GM23248 (cell line): ENCODE data around the gene MAP3K21. TPM values are rescaled to one million over a fixed set of nuclear protein-coding genes. Genes with fewer than 3 reads are reported as not detected.

Experiments used
- DNase-seq: peaks from one replicate; pipeline ENCODE4 v3.0.0-alpha.2; 2015
- H2AFZ ChIP-seq: fragments of 200-600 bp; sonication (generic); 2 replicates; pipeline ENCODE4 v1.6.1; 2016; ENCODE audit warnings: antibody characterized with exemption
- H3F3A ChIP-seq: fragments of 200-600 bp; sonication (generic); 2 replicates; pipeline ENCODE4 v1.6.1; 2016; ENCODE audit warnings: mild to moderate bottlenecking, antibody characterized with exemption, mixed run types; ENCODE audit not compliant: insufficient read depth
- H3K27ac ChIP-seq: fragments of 200-600 bp; sonication (generic); 2 replicates; pipeline ENCODE4 v1.5.1; 2016; ENCODE audit warnings: mild to moderate bottlenecking
- H3K27me3 ChIP-seq: fragments of 200-600 bp; sonication (generic); replicated peaks from 2 replicates; pipeline ENCODE4 v1.6.1; 2016; ENCODE audit warnings: mild to moderate bottlenecking; ENCODE audit not compliant: insufficient read depth
- H3K36me3 ChIP-seq: fragments of 200-600 bp; sonication (generic); 2 replicates; pipeline ENCODE4 v1.6.1; 2016; ENCODE audit warnings: low read depth, mild to moderate bottlenecking
- H3K4me1 ChIP-seq: fragments of 200-600 bp; sonication (generic); 2 replicates; pipeline ENCODE4 v1.6.1; 2016; ENCODE audit warnings: mild to moderate bottlenecking; ENCODE audit not compliant: insufficient read depth
- H3K4me2 ChIP-seq: fragments of 200-600 bp; sonication (generic); one replicate; pipeline ENCODE4 v1.6.1; 2016; ENCODE audit warnings: mild to moderate bottlenecking; ENCODE audit not compliant: unreplicated experiment
- H3K4me3 ChIP-seq: fragments of 200-600 bp; sonication (generic); 2 replicates; pipeline ENCODE4 v1.5.1; 2016; ENCODE audit warnings: mild to moderate bottlenecking
- H3K79me2 ChIP-seq: fragments of 200-600 bp; sonication (generic); 2 replicates; pipeline ENCODE4 v1.6.1; 2016; ENCODE audit warnings: mild to moderate bottlenecking; ENCODE audit not compliant: insufficient read depth
- H3K9ac ChIP-seq: fragments of 200-600 bp; sonication (generic); 2 replicates; pipeline ENCODE4 v1.6.1; 2016; ENCODE audit warnings: mild to moderate bottlenecking
- H3K9me2 ChIP-seq: fragments of 200-600 bp; sonication (generic); 2 replicates; pipeline ENCODE4 v1.6.1; 2016; ENCODE audit warnings: mixed run types, mild to moderate bottlenecking, moderate library complexity; ENCODE audit not compliant: insufficient read depth
- H3K9me3 ChIP-seq: fragments of 200-600 bp; sonication (generic); one replicate; pipeline ENCODE4 v1.6.1; 2017; ENCODE audit warnings: low read depth
- H4K20me1 ChIP-seq: fragments of 200-600 bp; sonication (generic); 2 replicates; pipeline ENCODE4 v1.6.0; 2016; ENCODE audit not compliant: insufficient read depth
- EZH2 ChIP-seq: fragments of 200-600 bp; sonication (generic); IDR thresholded peaks from 2 replicates; pipeline ENCODE4 v1.6.1; 2018; ENCODE audit warnings: antibody characterized with exemption, mild to moderate bottlenecking; ENCODE audit not compliant: insufficient read depth, poor library complexity, severe bottlenecking
- EZH2phosphoT487 ChIP-seq: fragments of 200-600 bp; sonication (generic); IDR thresholded peaks from 2 replicates; pipeline ENCODE4 v1.6.1; 2018; ENCODE audit warnings: antibody characterized with exemption, moderate library complexity, mild to moderate bottlenecking, low read depth; ENCODE audit not compliant: insufficient read depth
- WGBS, 2 experiments: methylation state at CpG; one replicate each; pipeline ENCODE4 v1.1.6; 2015 to 2017; ENCODE audit warnings: low lambda C conversion rate in 2 of 2, low coverage in 1 of 2; ENCODE audit errors: missing lambda C conversion rate in 2 of 2; 5-methylcytosine and 5-hydroxymethylcytosine counted together
- in situ Hi-C: fragments of 300-500 bp; cut with MboI; formaldehyde crosslinking; loops from 2 replicates; pipeline ENCODE4 v1.15.0; 2020
- polyA plus RNA-seq: library from polyadenylated mRNA; unstranded; fragments of >200 nt; fragmentation: Nextera tagmentation; extraction: Ambion mirVana; gene quantifications from 2 replicates; pipeline ENCODE4 v1.2.1, GENCODE V29; 2016
- total RNA-seq: library from RNA; depleted of rRNA; stranded (reverse); fragments of >200 nt; shearing (Covaris generic); gene quantifications from 2 replicates; pipeline ENCODE4 v1.2.3, GENCODE V29; 2014

MAP3K21 gene
- total and polyA plus RNA-seq, 2 experiments from 2014 or later: 0.03 TPM; not detected in 1

DNA sequence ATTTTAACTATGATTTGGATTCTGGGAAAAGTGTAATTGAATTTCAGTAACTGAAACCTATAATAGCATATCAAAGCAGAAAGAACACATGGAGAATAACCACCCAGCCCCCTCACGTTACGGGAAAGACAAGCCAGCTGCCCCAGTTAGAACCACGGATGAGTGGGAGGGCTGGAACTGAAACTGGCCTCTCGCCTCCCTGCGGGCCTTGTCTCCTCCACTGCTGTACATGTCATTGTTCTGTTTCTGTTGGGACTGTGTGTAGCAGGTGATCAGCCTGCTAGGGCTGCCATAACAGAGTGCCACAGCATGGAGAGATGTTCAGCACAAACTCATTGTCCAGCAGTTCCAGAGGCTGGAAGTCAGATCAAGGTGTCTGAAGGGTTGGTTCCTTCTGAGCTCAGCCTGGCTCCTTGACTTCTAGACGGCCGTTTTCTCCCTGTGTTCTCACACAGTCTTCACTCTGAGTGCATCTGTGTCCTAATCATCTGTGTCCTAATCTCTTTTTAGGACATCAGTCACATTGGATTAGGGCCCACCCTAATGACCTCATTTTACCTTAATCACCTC lies 52.4 kb downstream of the MAP3K21 start:
- Histone ChIP-seq H3K4me3 (no peak overlapping the region), H3K27me3 (no peaks in the 10 kb centered on the region), H3K79me2 (no peaks in the 10 kb centered on the region), H3F3A (no peaks in the 10 kb centered on the region), H3K36me3 (no peaks in the 10 kb centered on the region), H3K9me3 (no peaks in the 10 kb centered on the region), H2AFZ (no peak overlapping the region), H3K9ac (no peak overlapping the region), H3K9me2 (no peaks in the 10 kb centered on the region), H3K4me2 (no peak overlapping the region), H3K4me1 (no peaks in the 10 kb centered on the region), H3K27ac (no peak overlapping the region), H4K20me1 (no peaks in the 10 kb centered on the region)
- TF ChIP-seq EZH2: no peak
- no peak for TF ChIP-seq EZH2phosphoT487
- no peak for DNase-seq
- in situ Hi-C loops: no loop called here
- 80 to 81% methylated on average over 7 of the region's 7 CpGs for WGBS, 2 experiments

DNA sequence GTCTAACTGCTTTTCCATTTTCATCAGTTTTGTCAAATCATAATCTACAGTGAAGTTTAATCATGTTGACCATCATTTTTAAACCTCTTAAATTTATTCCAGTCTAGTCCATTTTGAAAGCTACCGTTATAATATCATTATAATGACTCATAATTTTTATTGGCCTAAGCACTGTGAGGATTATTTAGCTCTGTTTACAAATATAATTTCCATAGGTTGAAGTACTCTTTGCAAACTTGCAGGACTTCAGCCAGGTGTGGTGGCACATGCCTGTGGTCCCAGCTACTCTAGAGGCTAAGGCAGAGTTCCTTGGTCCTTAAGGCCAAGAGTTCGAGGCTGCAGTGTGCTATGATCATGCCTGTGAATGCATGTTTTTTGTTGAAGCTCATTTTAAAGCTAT lies 54.3 kb downstream of the MAP3K21 start:
- Histone ChIP-seq H3K9ac (no peak overlapping the region), H3K79me2 (no peaks in the 10 kb centered on the region), H3K4me2 (no peak overlapping the region), H3K4me3 (no peak overlapping the region), H3K4me1 (no peaks in the 10 kb centered on the region), H3K9me3 (no peaks in the 10 kb centered on the region), H2AFZ (no peak overlapping the region), H3K9me2 (no peaks in the 10 kb centered on the region), H3K36me3 (no peaks in the 10 kb centered on the region), H4K20me1 (no peaks in the 10 kb centered on the region), H3F3A (no peaks in the 10 kb centered on the region), H3K27ac (no peak overlapping the region), H3K27me3 (no peaks in the 10 kb centered on the region)
- 27 to 36% methylated on average over 2 of the region's 2 CpGs for WGBS, 2 experiments
- DNase-seq: no peak
- TF ChIP-seq EZH2phosphoT487 (no peak), EZH2 (no peak)
- in situ Hi-C loops: no loop called here

DNA sequence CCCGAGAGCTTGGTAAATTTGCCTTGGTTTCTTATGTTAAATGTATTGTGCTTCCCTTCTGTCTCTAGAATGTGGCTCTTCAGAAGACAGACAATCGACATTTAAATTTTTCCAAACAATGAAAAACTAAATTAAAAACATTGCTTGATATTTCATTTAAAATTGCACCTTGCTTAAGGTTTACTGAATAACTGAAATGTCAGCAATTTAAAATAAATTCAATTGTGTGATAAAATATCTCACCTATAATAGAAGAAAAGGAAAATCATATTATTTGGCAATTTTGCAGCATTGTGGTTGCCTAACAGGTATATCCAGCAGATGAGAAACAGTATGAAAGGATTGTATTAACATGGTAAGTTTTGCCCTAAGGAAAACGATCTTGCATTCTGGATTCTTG lies 56.5 kb downstream of the MAP3K21 start:
- H4K20me1 ChIP-seq: no peaks in the 10 kb centered on the region
- H3F3A ChIP-seq: no peaks in the 10 kb centered on the region
- WGBS, 2 experiments: 46 to 48% methylated on average over 3 of the region's 3 CpGs
- no peaks in the 10 kb centered on the region for H3K9me3 ChIP-seq
- H3K27me3 ChIP-seq: no peaks in the 10 kb centered on the region
- H3K9ac ChIP-seq: no peak overlapping the region
- no peak overlapping the region for H2AFZ ChIP-seq
- TF ChIP-seq EZH2 (no peak), EZH2phosphoT487 (no peak)
- H3K4me2 ChIP-seq: no peak overlapping the region
- H3K4me1 ChIP-seq: no peaks in the 10 kb centered on the region
- H3K9me2 ChIP-seq: no peaks in the 10 kb centered on the region
- no peak overlapping the region for H3K4me3 ChIP-seq
- no peaks in the 10 kb centered on the region for H3K79me2 ChIP-seq
- no peaks in the 10 kb centered on the region for H3K36me3 ChIP-seq
- no peak overlapping the region for H3K27ac ChIP-seq
- in situ Hi-C loops: no loop called here
- no peak for DNase-seq

DNA sequence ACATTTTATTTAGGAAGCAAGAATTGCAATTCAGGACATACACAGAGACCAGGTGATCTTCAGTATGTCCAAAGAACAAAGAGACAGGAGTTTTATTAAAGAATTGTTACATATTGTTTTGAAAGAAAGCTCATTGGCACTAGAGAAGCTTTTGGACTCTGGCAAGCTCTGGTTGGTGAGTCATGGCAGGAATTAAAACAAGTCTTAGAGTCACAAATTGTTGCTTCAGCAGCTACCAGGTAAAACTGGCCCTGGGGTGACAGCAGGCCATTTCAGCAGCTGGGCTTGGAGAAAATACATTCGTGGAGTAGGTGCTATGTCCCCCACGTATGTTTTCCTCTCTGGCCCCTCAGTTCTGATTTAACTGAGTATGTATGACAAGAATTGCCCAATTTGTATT lies 58.8 kb downstream of the MAP3K21 start:
- Histone ChIP-seq H3K36me3 (no peaks in the 10 kb centered on the region), H3K79me2 (no peaks in the 10 kb centered on the region), H3K27me3 (peaks cover 3% of the 10 kb centered on the region; the same call in 1 of the 2 replicates), H3K4me1 (no peaks in the 10 kb centered on the region), H3F3A (no peaks in the 10 kb centered on the region), H3K9me3 (no peaks in the 10 kb centered on the region), H3K4me3 (no peak overlapping the region), H2AFZ (no peak overlapping the region), H3K9ac (no peak overlapping the region), H4K20me1 (no peaks in the 10 kb centered on the region), H3K9me2 (no peaks in the 10 kb centered on the region), H3K27ac (no peak overlapping the region), H3K4me2 (no peak overlapping the region)
- TF ChIP-seq EZH2phosphoT487: no peak
- no peak for TF ChIP-seq EZH2
- in situ Hi-C loops: no loop called here
- DNase-seq: peak; percentile 34
- WGBS, 2 experiments: 9 to 31% methylated on average over 2 of the region's 2 CpGs

DNA sequence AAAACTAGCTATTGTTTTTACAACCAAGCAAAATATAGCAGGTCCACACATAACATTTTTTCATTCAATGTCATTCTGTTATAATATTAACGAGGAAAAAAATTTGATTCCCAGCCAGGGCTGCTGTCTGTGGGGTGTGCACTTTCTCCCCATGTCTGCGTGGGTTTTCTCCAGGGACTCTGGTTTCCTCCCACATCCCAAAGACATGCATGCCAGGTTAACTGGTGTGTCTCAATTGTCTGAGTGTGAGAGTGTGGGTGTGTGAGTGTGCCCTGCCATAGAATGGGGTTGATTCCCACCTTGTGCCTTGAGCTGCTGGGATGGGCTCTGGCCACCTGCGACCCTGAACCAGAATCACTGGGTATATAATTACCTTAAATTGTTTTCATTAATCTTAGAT lies 60.1 kb downstream of the MAP3K21 start:
- Histone ChIP-seq H4K20me1 (no peaks in the 10 kb centered on the region), H3K27me3 (peaks cover 12% of the 10 kb centered on the region), H3K27ac (no peak overlapping the region), H3K9me3 (no peaks in the 10 kb centered on the region), H3K4me1 (no peaks in the 10 kb centered on the region), H2AFZ (no peak overlapping the region), H3K9me2 (no peaks in the 10 kb centered on the region), H3K4me3 (no peak overlapping the region), H3K36me3 (no peaks in the 10 kb centered on the region), H3K9ac (no peak overlapping the region), H3K4me2 (no peak overlapping the region), H3F3A (no peaks in the 10 kb centered on the region), H3K79me2 (no peaks in the 10 kb centered on the region)
- DNase-seq: no peak
- WGBS, 2 experiments: 20 to 24% methylated on average over 3 of the region's 3 CpGs
- in situ Hi-C loops: no loop called here
- TF ChIP-seq EZH2phosphoT487: no peak
- no peak for TF ChIP-seq EZH2
